ENCODE results near the gene COL25A1.

COL25A1 gene

DNA sequence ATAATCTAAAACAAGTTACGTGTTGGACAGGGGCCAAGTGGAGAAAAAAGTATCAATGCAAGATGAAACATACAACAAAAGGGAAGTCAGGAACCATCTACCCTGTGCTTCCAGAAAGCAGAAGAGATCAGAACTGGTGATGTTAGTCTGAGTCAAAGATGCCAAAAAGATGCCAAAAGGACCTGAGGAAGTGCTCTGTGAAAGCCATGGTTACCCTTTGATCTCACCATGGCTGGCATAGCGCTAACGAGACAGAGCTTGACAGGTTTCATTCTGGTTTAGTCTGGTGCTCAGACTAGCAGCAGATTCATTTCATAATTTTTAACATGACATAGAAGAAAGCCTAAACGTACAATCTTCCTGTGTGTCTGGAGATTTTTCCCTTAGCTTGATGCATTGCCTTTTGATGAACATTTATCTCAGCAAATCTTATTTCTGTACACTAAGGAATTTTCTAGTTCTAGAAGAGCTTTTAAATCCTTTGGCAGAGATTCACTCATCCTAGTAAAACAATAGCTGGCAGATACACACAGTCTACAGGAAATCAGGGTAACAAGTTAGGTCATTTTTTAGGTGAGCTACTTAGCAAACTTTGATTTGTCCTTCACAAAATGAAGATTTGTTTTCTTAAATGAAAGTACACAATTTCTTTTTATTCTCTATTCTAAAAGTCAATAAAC lies 87.7 kb downstream of the COL25A1 start:
- Mint-ChIP-seq H3K4me1 (no peaks in the 10 kb centered on the region), H3K27ac (no peak overlapping the region), H3K27me3 (peaks cover 9% of the 10 kb centered on the region), H3K9me3 (no peaks in the 10 kb centered on the region), H3K36me3 (ENCODE audit: low read depth) (no peaks in the 10 kb centered on the region), H3K4me3 (no peak overlapping the region)
- DNase-seq (no peak), ATAC-seq (no peak)

- Mint-ChIP-seq H3K36me3 (ENCODE audit: low read depth) (no peaks in the 10 kb centered on the region), H3K27me3 (peaks cover 9% of the 10 kb centered on the region), H3K9me3 (no peaks in the 10 kb centered on the region), H3K4me1 (no peaks in the 10 kb centered on the region), H3K27ac (no peak overlapping the region), H3K4me3 (no peak overlapping the region)
- DNase-seq (no peak), ATAC-seq (no peak)
Measured at GRCh38 chr4:109213056-109213455, 89.4 kb downstream of the COL25A1 start.

GRCh38 chr4:109211671-109212070 lies 90.8 kb downstream of the COL25A1 start:
- Mint-ChIP-seq H3K27me3 (peaks cover 9% of the 10 kb centered on the region), H3K9me3 (no peaks in the 10 kb centered on the region), H3K27ac (no peak overlapping the region), H3K4me1 (no peaks in the 10 kb centered on the region), H3K4me3 (no peak overlapping the region), H3K36me3 (ENCODE audit: low read depth) (no peaks in the 10 kb centered on the region)
- no peak for DNase-seq
- ATAC-seq, result no peak

DNA sequence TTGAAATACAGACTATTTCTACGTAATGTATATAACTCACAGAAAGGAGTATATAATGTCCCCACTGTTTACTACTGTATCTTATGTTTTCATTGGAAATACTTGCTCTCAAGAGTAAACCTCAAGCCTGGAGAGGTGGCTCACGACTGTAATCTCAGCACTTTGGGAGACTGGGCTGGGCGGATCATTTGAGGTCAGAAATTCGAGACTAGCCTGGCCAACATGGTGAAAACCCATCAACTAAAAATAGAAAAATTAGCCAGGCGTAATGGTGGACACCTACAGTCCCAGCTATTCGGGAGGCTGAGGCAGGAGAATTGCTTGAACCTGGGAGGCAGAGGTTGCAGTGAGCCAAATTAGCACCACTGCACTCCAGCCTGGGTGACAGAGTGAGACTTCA lies 92.8 kb downstream of the COL25A1 start:
- ATAC-seq (no peak), DNase-seq (no peak)
- peaks cover 2% of the 10 kb centered on the region for H3K27me3 Mint-ChIP-seq
- H3K27ac Mint-ChIP-seq, result no peak overlapping the region
- H3K36me3 Mint-ChIP-seq (ENCODE audit: low read depth), result no peaks in the 10 kb centered on the region
- H3K4me3 Mint-ChIP-seq, result no peak overlapping the region
- H3K9me3 Mint-ChIP-seq, result no peaks in the 10 kb centered on the region
- H3K4me1 Mint-ChIP-seq, result no peaks in the 10 kb centered on the region

- no peak for ATAC-seq
- H3K27ac Mint-ChIP-seq, result no peak overlapping the region
Measured at GRCh38 chr4:109207898-109208297, 94.6 kb downstream of the COL25A1 start.

DNA sequence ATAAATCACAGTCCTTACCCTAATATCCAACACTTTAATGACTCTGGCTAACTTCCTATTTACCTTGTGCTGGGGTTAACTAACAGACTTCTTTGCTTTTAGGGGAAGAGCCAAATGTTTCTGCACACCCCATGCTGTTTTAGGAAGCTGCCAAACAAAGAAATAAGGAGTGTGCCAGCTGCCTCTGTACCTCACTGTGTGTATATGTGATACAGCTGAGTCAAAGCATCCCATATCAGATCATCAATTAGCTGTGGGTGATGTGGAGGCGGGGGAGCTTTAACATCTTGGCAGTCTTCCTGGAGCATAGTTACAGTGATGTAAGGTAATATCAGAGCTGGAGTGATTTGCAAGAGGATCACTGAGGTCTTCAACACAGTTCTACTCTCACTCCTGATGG lies 95.4 kb downstream of the COL25A1 start:
- Mint-ChIP-seq H3K4me3 (no peak overlapping the region), H3K36me3 (ENCODE audit: low read depth) (no peaks in the 10 kb centered on the region), H3K27me3 (peaks cover 3% of the 10 kb centered on the region), H3K4me1 (no peaks in the 10 kb centered on the region), H3K9me3 (no peaks in the 10 kb centered on the region), H3K27ac (no peak overlapping the region)
- DNase-seq, result no peak
- ATAC-seq, result no peak

More at GRCh38 chr4:109207898-109208297, 94.6 kb downstream of the COL25A1 start:
- peaks cover 2% of the 10 kb centered on the region for H3K27me3 Mint-ChIP-seq
- no peaks in the 10 kb centered on the region for H3K36me3 Mint-ChIP-seq (ENCODE audit: low read depth)
- H3K9me3 Mint-ChIP-seq, result no peaks in the 10 kb centered on the region
- no peaks in the 10 kb centered on the region for H3K4me1 Mint-ChIP-seq
- no peak for DNase-seq
- H3K4me3 Mint-ChIP-seq, result no peak overlapping the region

DNA sequence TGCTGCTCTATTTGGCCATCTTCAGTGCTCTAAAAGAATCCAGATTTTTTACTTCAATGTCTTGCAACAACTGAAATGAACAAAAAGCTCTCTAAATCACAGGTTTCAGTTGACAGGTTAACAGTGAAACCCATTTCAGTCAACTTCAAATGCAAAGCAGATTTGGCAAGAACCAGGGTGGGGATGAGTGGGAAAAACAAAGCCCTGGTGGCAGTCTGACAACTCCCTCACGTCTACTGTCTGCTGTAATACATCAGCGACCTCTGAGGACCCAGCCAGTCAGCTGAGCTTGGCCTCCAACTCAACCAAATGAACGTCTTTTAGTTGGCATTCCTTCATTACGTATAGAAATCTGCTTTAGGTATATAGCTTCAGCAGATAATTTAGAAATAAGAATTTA lies 95.8 kb downstream of the COL25A1 start:
- H3K4me3 Mint-ChIP-seq, result no peak overlapping the region

DNA sequence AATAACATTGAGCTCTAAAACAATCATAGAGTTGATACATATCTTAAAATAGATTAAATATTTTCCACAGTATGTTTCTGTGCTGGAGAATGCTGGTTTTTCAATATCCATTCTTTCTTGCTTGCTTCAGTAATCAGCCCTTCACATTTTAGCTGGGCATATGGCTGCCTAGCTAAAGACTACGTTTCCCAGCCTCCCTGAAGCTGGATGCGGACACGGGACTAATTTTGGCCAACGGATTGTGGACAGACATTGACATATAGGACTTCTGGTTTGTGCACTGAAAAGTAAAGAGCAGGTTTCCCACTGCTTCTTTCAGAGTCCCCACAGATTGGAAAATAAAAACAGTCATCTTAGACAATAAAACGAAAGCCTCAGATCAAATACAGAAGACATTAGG lies 97.3 kb downstream of the COL25A1 start:
- peaks cover 9% of the 10 kb centered on the region for H3K27me3 Mint-ChIP-seq
- DNase-seq, result no peak
- no peak overlapping the region for H3K27ac Mint-ChIP-seq
- no peak overlapping the region for H3K4me3 Mint-ChIP-seq
- H3K4me1 Mint-ChIP-seq, result no peaks in the 10 kb centered on the region
- no peak for ATAC-seq
- no peaks in the 10 kb centered on the region for H3K9me3 Mint-ChIP-seq
- no peaks in the 10 kb centered on the region for H3K36me3 Mint-ChIP-seq (ENCODE audit: low read depth)

More for the DNA sequence above, 95.8 kb downstream of the COL25A1 start:
- no peaks in the 10 kb centered on the region for H3K4me1 Mint-ChIP-seq
- H3K27me3 Mint-ChIP-seq, result peaks cover 5% of the 10 kb centered on the region
- no peaks in the 10 kb centered on the region for H3K9me3 Mint-ChIP-seq
- DNase-seq (no peak), ATAC-seq (no peak)
- H3K36me3 Mint-ChIP-seq (ENCODE audit: low read depth), result no peaks in the 10 kb centered on the region
- no peak overlapping the region for H3K27ac Mint-ChIP-seq

- H3K27ac Mint-ChIP-seq, result no peak overlapping the region
- no peaks in the 10 kb centered on the region for H3K9me3 Mint-ChIP-seq
- H3K36me3 Mint-ChIP-seq (ENCODE audit: low read depth), result no peaks in the 10 kb centered on the region
- DNase-seq (no peak), ATAC-seq (no peak)
- no peaks in the 10 kb centered on the region for H3K4me1 Mint-ChIP-seq
- peaks cover 7% of the 10 kb centered on the region for H3K27me3 Mint-ChIP-seq
- no peak overlapping the region for H3K4me3 Mint-ChIP-seq
Measured at GRCh38 chr4:109199585-109199984, 102.9 kb downstream of the COL25A1 start.

DNA sequence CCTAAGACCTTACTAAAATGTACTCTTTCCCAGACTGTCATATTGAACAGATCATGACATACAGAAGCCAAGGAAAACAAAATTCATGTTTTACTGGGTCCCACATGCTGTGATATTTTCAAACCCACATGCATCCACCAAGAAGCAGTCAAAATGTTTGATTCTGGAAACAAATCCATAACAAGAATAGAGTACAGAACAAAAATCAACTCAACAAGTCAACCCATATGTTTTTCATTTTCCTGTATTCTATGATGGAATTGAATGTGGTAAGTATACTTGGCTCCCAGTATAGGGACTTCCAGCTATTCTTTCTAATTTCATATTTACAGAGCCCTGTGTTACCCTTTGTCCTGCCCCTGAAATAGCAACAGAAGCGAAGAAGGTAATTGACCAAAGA lies 106.8 kb downstream of the COL25A1 start:
- no peaks in the 10 kb centered on the region for H3K4me1 Mint-ChIP-seq
- DNase-seq (no peak), ATAC-seq (no peak)
- H3K36me3 Mint-ChIP-seq (ENCODE audit: low read depth), result no peaks in the 10 kb centered on the region
- no peak overlapping the region for H3K4me3 Mint-ChIP-seq
- no peaks in the 10 kb centered on the region for H3K9me3 Mint-ChIP-seq
- peaks cover 3% of the 10 kb centered on the region for H3K27me3 Mint-ChIP-seq
- no peak overlapping the region for H3K27ac Mint-ChIP-seq

DNA sequence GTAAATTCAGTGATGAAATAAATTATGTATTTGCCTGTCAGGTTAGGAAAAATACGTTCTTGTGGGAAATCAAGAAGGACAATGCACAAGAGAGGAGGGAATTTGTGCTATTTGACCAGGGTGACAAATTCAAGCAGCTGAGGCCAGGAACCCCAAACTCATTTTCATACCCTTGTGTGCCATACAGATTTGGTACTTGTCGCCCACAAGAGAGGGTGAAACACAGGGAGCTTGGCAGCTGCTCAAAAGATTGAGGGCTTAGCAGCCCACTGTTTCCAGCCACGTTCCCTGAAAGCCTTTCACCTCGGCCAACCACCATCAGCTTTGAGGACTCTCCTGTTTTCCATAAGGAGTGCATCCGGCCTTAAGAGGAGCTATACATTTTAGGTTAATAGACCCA lies 111.2 kb downstream of the COL25A1 start:
- no peaks in the 10 kb centered on the region for H3K4me1 Mint-ChIP-seq
- H3K36me3 Mint-ChIP-seq (ENCODE audit: low read depth), result no peaks in the 10 kb centered on the region
- ATAC-seq (no peak), DNase-seq (no peak)
- H3K9me3 Mint-ChIP-seq, result no peaks in the 10 kb centered on the region
- no peak overlapping the region for H3K4me3 Mint-ChIP-seq
- no peak overlapping the region for H3K27ac Mint-ChIP-seq
- H3K27me3 Mint-ChIP-seq, result peaks cover 6% of the 10 kb centered on the region

- no peak for ATAC-seq
- no peak overlapping the region for H3K27ac Mint-ChIP-seq
Measured at GRCh38 chr4:109186458-109186945, 116.0 kb downstream of the COL25A1 start.

DNA sequence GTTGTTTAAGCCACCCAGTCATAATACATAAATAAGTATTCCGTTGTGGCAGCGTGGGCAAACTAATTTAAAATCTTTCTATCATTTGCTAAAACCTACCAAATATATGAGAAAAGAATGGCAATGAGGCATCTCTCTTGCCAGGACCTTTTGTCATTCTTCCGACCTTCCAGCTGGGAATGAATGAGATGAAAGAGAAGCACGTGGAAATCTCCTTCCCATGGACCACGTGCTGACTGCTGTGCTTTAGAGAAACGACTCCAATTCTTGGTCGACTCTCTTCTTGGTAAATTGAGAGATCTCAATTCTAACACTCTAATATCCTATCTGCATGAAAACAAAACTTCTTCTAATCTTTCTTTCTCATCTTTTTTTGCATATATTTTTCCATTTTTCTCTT lies 116.5 kb downstream of the COL25A1 start:
- H3K4me3 Mint-ChIP-seq, result no peak overlapping the region
- DNase-seq (no peak), ATAC-seq (no peak)
- H3K9me3 Mint-ChIP-seq, result no peaks in the 10 kb centered on the region
- peaks cover 10% of the 10 kb centered on the region for H3K27me3 Mint-ChIP-seq
- H3K27ac Mint-ChIP-seq, result no peak overlapping the region
- no peaks in the 10 kb centered on the region for H3K36me3 Mint-ChIP-seq (ENCODE audit: low read depth)
- no peaks in the 10 kb centered on the region for H3K4me1 Mint-ChIP-seq

More at GRCh38 chr4:109186458-109186945, 116.0 kb downstream of the COL25A1 start:
- no peaks in the 10 kb centered on the region for H3K36me3 Mint-ChIP-seq (ENCODE audit: low read depth)
- no peak overlapping the region for H3K4me3 Mint-ChIP-seq
- peaks cover 10% of the 10 kb centered on the region for H3K27me3 Mint-ChIP-seq
- H3K4me1 Mint-ChIP-seq, result no peaks in the 10 kb centered on the region
- no peak for DNase-seq
- no peaks in the 10 kb centered on the region for H3K9me3 Mint-ChIP-seq

DNA sequence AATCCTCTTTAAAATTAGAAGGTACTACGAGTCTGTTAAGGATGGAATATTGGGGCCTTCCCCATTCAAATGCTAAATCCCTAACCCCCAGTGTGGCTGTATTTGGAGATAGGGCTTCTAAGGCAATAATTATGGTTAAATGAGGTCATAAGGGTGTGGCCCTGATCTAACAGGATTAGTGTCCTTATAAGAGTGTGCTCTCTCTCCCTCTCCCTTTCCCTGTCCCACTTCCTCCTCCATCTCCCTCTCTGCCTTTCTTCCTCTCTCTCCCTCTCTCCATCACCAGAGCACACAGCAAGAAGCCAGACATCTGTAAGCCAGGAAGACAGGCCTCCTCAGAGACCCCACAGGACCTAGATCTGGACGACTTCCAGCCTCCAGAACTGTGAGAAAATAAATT lies 116.9 kb downstream of the COL25A1 start:
- H3K4me3 Mint-ChIP-seq, result no peak overlapping the region
- no peaks in the 10 kb centered on the region for H3K4me1 Mint-ChIP-seq
- ATAC-seq (no peak), DNase-seq (no peak)
- no peaks in the 10 kb centered on the region for H3K9me3 Mint-ChIP-seq
- H3K27me3 Mint-ChIP-seq, result peaks cover 10% of the 10 kb centered on the region
- no peak overlapping the region for H3K27ac Mint-ChIP-seq
- no peaks in the 10 kb centered on the region for H3K36me3 Mint-ChIP-seq (ENCODE audit: low read depth)

GRCh38 chr4:109184491-109184961 lies 117.9 kb downstream of the COL25A1 start:
- ATAC-seq, result no peak
- no peak overlapping the region for H3K27ac Mint-ChIP-seq
- H3K4me1 Mint-ChIP-seq, result no peaks in the 10 kb centered on the region
- H3K4me3 Mint-ChIP-seq, result no peak overlapping the region
- no peak for DNase-seq
- no peaks in the 10 kb centered on the region for H3K36me3 Mint-ChIP-seq (ENCODE audit: low read depth)
- no peaks in the 10 kb centered on the region for H3K9me3 Mint-ChIP-seq
- H3K27me3 Mint-ChIP-seq, result peaks cover 10% of the 10 kb centered on the region
